GM12892 (cell line): ENCODE data around the gene PCTP.

Experiments
- POLR2A ChIP-seq: IDR thresholded peaks from 2 replicates; pipeline ENCODE4 v1.6.1; 2011; ENCODE audit warnings: low read depth, low read length, control low read depth
- POLR2AphosphoS5 ChIP-seq: IDR thresholded peaks from 2 replicates; pipeline ENCODE4 v1.6.1; 2011; ENCODE audit warnings: low read depth, low read length, control low read depth
- TAF1 ChIP-seq: IDR thresholded peaks from 2 replicates; pipeline ENCODE4 v1.6.1; 2011; ENCODE audit warnings: low read depth, mild to moderate bottlenecking, control low read depth, low read length, borderline replicate concordance

DNA sequence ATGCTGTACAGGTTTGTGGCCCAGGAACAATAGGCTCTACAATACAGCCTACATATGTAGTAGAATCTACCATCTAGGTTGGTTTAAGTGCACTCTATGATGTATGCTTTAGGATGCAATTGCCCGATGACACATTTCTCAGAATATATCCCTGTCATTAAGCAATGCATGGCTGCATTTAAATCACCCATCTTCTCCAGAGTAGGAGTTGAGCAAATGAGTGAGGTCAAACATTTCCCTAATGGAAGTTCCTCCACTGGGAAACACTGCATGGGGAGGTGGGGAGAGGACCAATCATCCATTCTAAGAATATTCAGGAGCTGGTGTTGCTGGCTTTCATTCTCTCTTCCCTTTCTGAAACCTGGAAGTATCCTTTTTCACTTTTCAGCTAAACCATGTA lies 2.0 kb upstream of the PCTP start:
- TF ChIP-seq POLR2A (no peak), POLR2AphosphoS5 (no peak), TAF1 (no peak)
